Measurements from ENCODE around the gene MOB3B. TPM values are rescaled to one million over a fixed set of nuclear protein-coding genes. Genes with fewer than 3 reads are reported as not detected.

Gene MOB3B
- polyA plus RNA-seq, 1 experiment: 0.04 TPM

- POLR2A ChIA-PET: no interaction called here
- Histone ChIP-seq H3K4me3 (ENCODE audit: low read depth, low read length) (no peak overlapping the region), H3K36me3 (ENCODE audit: control insufficient read depth, insufficient read depth, low read length) (no peaks in the 10 kb centered on the region), H3K27me3 (ENCODE audit: control insufficient read depth, insufficient read depth, low read length) (no peaks in the 10 kb centered on the region)
- DNase-seq (ENCODE audit: low read depth): no peak
- TF ChIP-seq, protein P1, sequence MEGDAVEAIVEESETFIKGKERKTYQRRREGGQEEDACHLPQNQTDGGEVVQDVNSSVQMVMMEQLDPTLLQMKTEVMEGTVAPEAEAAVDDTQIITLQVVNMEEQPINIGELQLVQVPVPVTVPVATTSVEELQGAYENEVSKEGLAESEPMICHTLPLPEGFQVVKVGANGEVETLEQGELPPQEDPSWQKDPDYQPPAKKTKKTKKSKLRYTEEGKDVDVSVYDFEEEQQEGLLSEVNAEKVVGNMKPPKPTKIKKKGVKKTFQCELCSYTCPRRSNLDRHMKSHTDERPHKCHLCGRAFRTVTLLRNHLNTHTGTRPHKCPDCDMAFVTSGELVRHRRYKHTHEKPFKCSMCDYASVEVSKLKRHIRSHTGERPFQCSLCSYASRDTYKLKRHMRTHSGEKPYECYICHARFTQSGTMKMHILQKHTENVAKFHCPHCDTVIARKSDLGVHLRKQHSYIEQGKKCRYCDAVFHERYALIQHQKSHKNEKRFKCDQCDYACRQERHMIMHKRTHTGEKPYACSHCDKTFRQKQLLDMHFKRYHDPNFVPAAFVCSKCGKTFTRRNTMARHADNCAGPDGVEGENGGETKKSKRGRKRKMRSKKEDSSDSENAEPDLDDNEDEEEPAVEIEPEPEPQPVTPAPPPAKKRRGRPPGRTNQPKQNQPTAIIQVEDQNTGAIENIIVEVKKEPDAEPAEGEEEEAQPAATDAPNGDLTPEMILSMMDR (IDR thresholded peaks at IDR 0.05; ENCODE audit: insufficient read depth, low read depth, low read length): no peak
- CTCF ChIA-PET: interaction anchor here (1.3 kb wide), 1 partner anchor 21 kb away, joined by 3 read pairs; no protein-coding TSS in a partner anchor
Measured at GRCh38 chr9:27408001-27408400, 121.6 kb downstream of the MOB3B start.

- ChIA-PET CTCF (interaction anchor here (1.3 kb wide), 1 partner anchor 22 kb away, joined by 3 read pairs; no protein-coding TSS in a partner anchor), POLR2A (no interaction called here)
- DNase-seq (ENCODE audit: low read depth): no peak
- TF ChIP-seq, protein P1 (IDR thresholded peaks at IDR 0.05; ENCODE audit: insufficient read depth, low read depth, low read length): no peak
- H3K4me3 ChIP-seq (ENCODE audit: low read depth, low read length): no peak overlapping the region
- no peaks in the 10 kb centered on the region for H3K36me3 ChIP-seq (ENCODE audit: control insufficient read depth, insufficient read depth, low read length)
- H3K27me3 ChIP-seq (ENCODE audit: control insufficient read depth, insufficient read depth, low read length): no peaks in the 10 kb centered on the region
Measured at GRCh38 chr9:27407491-27407890, 122.1 kb downstream of the MOB3B start.

GRCh38 chr9:27404661-27405060 is 125.0 kb downstream of the MOB3B start:
- ChIA-PET CTCF (no interaction called here), POLR2A (no interaction called here)
- no peaks in the 10 kb centered on the region for H3K36me3 ChIP-seq (ENCODE audit: control insufficient read depth, insufficient read depth, low read length)
- H3K27me3 ChIP-seq (ENCODE audit: control insufficient read depth, insufficient read depth, low read length): no peaks in the 10 kb centered on the region
- H3K4me3 ChIP-seq (ENCODE audit: low read depth, low read length): no peak overlapping the region
- DNase-seq (ENCODE audit: low read depth): no peak
- TF ChIP-seq, protein P1 (IDR thresholded peaks at IDR 0.05; ENCODE audit: insufficient read depth, low read depth, low read length): no peak

GRCh38 chr9:27402626-27403025 is 127.0 kb downstream of the MOB3B start:
- POLR2A ChIA-PET: no interaction called here
- CTCF ChIA-PET: no interaction called here
- TF ChIP-seq, protein P1 (IDR thresholded peaks at IDR 0.05; ENCODE audit: insufficient read depth, low read depth, low read length): no peak

DNA sequence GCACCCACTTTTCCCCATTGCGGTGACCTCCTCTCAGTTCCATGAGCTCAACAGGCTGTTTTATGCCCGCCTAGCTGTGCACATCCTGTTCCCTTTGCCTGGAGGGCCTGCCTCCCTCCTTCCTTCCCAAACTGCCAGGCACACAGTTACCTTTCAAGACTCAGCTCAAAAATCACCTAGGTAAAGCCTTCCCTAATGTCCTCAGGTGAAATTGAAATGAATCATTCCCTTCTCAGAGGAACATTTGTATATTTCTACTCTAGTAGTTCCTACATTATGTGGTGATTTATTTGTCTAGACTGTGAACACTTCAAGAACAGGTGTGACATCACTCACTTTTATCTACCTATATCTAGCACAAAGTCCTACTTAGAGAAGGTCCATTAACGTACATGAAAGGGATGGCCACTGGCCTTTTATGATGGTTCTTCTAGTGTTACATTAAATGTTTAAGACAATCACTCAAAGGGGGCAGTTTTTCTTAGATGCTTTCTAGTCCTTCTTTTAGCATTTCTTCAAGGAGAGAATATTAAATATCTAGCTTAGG is 129.2 kb downstream of the MOB3B start:
- no peak for DNase-seq (ENCODE audit: low read depth)
- POLR2A ChIA-PET: no interaction called here
- H3K36me3 ChIP-seq (ENCODE audit: control insufficient read depth, insufficient read depth, low read length): no peaks in the 10 kb centered on the region
- no peak overlapping the region for H3K4me3 ChIP-seq (ENCODE audit: low read depth, low read length)
- no peaks in the 10 kb centered on the region for H3K27me3 ChIP-seq (ENCODE audit: control insufficient read depth, insufficient read depth, low read length)
- CTCF ChIA-PET: no interaction called here
- TF ChIP-seq, protein P1 (IDR thresholded peaks at IDR 0.05; ENCODE audit: insufficient read depth, low read depth, low read length): no peak

More at GRCh38 chr9:27402626-27403025, 127.0 kb downstream of the MOB3B start:
- H3K27me3 ChIP-seq (ENCODE audit: control insufficient read depth, insufficient read depth, low read length): no peaks in the 10 kb centered on the region
- H3K36me3 ChIP-seq (ENCODE audit: control insufficient read depth, insufficient read depth, low read length): no peaks in the 10 kb centered on the region
- no peak overlapping the region for H3K4me3 ChIP-seq (ENCODE audit: low read depth, low read length)
- DNase-seq (ENCODE audit: low read depth): no peak
